ENCODE results near the gene TFEB.

DNA sequence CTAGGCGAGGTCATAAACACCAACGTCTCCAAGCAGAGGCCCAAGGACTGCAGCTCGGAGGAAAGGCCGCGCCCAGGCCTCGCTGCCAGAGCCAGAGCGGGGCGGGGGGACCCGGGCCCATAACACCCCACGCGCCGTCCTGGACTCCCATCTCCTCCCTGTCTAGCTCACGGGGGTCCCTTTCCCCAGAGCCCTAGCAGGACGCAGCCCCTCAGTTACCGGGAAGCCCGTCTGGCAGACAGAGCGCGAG, 52.2 kb downstream of the TFEB start:
- TF ChIP-seq, protein P1, sequence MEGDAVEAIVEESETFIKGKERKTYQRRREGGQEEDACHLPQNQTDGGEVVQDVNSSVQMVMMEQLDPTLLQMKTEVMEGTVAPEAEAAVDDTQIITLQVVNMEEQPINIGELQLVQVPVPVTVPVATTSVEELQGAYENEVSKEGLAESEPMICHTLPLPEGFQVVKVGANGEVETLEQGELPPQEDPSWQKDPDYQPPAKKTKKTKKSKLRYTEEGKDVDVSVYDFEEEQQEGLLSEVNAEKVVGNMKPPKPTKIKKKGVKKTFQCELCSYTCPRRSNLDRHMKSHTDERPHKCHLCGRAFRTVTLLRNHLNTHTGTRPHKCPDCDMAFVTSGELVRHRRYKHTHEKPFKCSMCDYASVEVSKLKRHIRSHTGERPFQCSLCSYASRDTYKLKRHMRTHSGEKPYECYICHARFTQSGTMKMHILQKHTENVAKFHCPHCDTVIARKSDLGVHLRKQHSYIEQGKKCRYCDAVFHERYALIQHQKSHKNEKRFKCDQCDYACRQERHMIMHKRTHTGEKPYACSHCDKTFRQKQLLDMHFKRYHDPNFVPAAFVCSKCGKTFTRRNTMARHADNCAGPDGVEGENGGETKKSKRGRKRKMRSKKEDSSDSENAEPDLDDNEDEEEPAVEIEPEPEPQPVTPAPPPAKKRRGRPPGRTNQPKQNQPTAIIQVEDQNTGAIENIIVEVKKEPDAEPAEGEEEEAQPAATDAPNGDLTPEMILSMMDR (IDR thresholded peaks at IDR 0.05; ENCODE audit: extremely low read depth in 1 of 2, insufficient read depth in 1 of 2, low read depth in 1 of 2, low read length in 2 of 2): no peak
- TF ChIP-seq POLR2AphosphoS5 (IDR thresholded peaks at IDR 0.05; ENCODE audit: insufficient read depth, low read depth, low read length) (no peak), POLR2A (IDR thresholded peaks at IDR 0.05; ENCODE audit: low read depth, low read length) (no peak), MYC (IDR thresholded peaks at IDR 0.05; ENCODE audit: low read depth, low read length) (no peak), EZH2 (IDR thresholded peaks at IDR 0.05; ENCODE audit: borderline replicate concordance, low read depth, low read length, severe bottlenecking) (no peak), JUN (IDR thresholded peaks at IDR 0.05; ENCODE audit: borderline replicate concordance, insufficient read depth, insufficient read length, low read depth) (no peak)
- TF ChIP-seq, protein P2, sequence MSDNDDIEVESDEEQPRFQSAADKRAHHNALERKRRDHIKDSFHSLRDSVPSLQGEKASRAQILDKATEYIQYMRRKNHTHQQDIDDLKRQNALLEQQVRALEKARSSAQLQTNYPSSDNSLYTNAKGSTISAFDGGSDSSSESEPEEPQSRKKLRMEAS (IDR thresholded peaks at IDR 0.05; ENCODE audit: insufficient read depth, insufficient read length): no peak

Measured in endothelial cell of umbilical vein (primary cell).